ENCODE results near the gene TMEM59. TPM values are rescaled to one million over a fixed set of nuclear protein-coding genes. Genes with fewer than 3 reads are reported as not detected.
"Not testable (repeated sequence)": the region's sequence is repeated elsewhere in the genome, so short reads cannot be mapped to it uniquely, and the experiment has no call there.

TMEM59 gene
- total RNA-seq, 1 experiment from 2014 or later: 192 TPM

DNA sequence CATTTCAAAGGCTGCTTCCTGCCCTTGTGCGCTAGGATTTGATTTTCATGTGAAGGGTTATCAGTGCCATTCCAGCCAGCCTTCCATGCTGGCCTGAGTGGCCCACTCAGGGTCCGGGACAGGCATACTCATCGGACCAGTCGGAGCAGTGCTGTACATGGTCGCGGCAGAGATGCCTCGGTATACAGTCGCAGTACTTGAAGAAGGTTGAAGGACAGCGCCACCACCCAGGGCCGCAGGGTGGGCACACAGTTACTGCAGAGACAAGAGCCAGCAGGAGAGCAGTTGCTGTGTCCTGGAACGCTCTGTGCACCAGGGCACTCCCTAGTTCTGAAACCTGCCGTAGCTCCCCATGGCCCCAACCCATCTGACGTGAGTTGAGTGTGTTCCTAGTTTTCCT lies 44.1 kb downstream of the TMEM59 start:
- intact Hi-C loops (cut with micrococcal nuclease): no loop called here
- TF ChIP-seq, protein P1, sequence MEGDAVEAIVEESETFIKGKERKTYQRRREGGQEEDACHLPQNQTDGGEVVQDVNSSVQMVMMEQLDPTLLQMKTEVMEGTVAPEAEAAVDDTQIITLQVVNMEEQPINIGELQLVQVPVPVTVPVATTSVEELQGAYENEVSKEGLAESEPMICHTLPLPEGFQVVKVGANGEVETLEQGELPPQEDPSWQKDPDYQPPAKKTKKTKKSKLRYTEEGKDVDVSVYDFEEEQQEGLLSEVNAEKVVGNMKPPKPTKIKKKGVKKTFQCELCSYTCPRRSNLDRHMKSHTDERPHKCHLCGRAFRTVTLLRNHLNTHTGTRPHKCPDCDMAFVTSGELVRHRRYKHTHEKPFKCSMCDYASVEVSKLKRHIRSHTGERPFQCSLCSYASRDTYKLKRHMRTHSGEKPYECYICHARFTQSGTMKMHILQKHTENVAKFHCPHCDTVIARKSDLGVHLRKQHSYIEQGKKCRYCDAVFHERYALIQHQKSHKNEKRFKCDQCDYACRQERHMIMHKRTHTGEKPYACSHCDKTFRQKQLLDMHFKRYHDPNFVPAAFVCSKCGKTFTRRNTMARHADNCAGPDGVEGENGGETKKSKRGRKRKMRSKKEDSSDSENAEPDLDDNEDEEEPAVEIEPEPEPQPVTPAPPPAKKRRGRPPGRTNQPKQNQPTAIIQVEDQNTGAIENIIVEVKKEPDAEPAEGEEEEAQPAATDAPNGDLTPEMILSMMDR (IDR thresholded peaks at IDR 0.05; ENCODE audit: unreplicated experiment): no peak
- CTCF ChIA-PET: interaction anchor here (0.6 to 0.9 kb wide), 3 partner anchors 49 to 147 kb away, joined by 3 to 4 read pairs (median 3); no protein-coding TSS in a partner anchor
- POLR2A ChIA-PET: no interaction called here
- Mint-ChIP-seq H3K9me3 (ENCODE audit: unreplicated experiment) (no peaks in the 10 kb centered on the region), H3K4me1 (ENCODE audit: insufficient read depth, unreplicated experiment) (no peaks in the 10 kb centered on the region), H3K4me3 (ENCODE audit: unreplicated experiment) (no peak overlapping the region), H3K27me3 (ENCODE audit: insufficient read depth, unreplicated experiment) (peaks cover 44% of the 10 kb centered on the region), H3K27ac (ENCODE audit: low read depth, unreplicated experiment) (no peak overlapping the region), H3K36me3 (ENCODE audit: insufficient read depth, unreplicated experiment) (peaks cover 4% of the 10 kb centered on the region)
- BruUV-seq (replicated peaks): no TSS peak
- DNase-seq (ENCODE audit: unreplicated experiment): no peak

DNA sequence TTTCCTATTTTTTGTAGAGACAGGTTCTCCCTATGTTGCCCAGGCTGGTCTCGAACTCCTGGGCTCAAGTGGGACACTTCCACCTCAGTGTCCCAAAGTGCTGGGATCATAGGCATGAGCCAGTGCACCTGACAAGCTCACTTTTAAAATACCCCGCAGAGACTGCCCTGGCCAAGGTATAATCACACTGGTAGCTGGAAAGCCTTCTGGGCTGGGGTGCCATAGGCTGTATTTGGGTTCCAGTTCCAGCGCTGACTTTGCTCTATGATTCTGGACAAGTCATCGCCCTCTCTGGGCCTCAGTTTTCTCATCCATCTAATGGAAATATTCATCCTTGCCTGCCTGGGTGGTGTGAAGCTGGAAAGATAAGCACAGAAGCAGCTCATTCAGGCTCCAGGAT lies 45.4 kb downstream of the TMEM59 start:
- CTCF ChIA-PET: interaction anchor here (0.6 kb wide), 1 partner anchor 74 kb away, joined by 3 read pairs; no protein-coding TSS in a partner anchor
- H3K4me3 Mint-ChIP-seq (ENCODE audit: unreplicated experiment): no peak overlapping the region
- H3K27ac Mint-ChIP-seq (ENCODE audit: low read depth, unreplicated experiment): no peak overlapping the region
- H3K36me3 Mint-ChIP-seq (ENCODE audit: insufficient read depth, unreplicated experiment): peaks cover 4% of the 10 kb centered on the region
- no peak for DNase-seq (ENCODE audit: unreplicated experiment)
- H3K4me1 Mint-ChIP-seq (ENCODE audit: insufficient read depth, unreplicated experiment): no peaks in the 10 kb centered on the region
- POLR2A ChIA-PET: no interaction called here
- no peaks in the 10 kb centered on the region for H3K9me3 Mint-ChIP-seq (ENCODE audit: unreplicated experiment)
- intact Hi-C loops (cut with micrococcal nuclease): no loop called here
- TF ChIP-seq, protein P1 (IDR thresholded peaks at IDR 0.05; ENCODE audit: unreplicated experiment): no peak
- no TSS peak for BruUV-seq (replicated peaks)
- peaks cover 44% of the 10 kb centered on the region for H3K27me3 Mint-ChIP-seq (ENCODE audit: insufficient read depth, unreplicated experiment)

DNA sequence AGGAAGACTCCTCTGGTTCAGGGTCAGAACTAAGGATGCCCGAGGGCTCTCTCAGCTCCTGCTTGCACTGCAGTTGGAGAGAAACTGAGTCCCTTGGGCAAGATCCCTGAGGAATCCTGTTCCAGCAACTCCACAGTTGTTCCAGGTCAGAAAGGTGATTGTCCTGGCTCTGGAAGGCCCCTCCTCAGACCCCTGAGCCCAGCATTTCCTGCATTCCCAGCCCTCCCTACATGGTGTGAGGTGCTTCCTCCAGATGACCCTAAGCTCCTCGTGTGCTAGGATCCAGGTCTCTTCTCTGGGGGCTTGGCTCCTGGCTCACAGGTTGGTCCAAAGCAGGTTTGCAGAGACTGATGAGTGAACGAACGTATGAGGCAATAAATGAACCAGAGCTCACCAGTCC lies 46.5 kb downstream of the TMEM59 start:
- CTCF ChIA-PET: no interaction called here
- POLR2A ChIA-PET: interaction anchor here (1.0 kb wide), 1 partner anchor 8 kb away, joined by 3 read pairs; no protein-coding TSS in a partner anchor
- BruUV-seq (replicated peaks): no TSS peak
- no peak overlapping the region for H3K27ac Mint-ChIP-seq (ENCODE audit: low read depth, unreplicated experiment)
- no peak for DNase-seq (ENCODE audit: unreplicated experiment)
- intact Hi-C loops (cut with micrococcal nuclease): no loop called here
- peaks cover 4% of the 10 kb centered on the region for H3K36me3 Mint-ChIP-seq (ENCODE audit: insufficient read depth, unreplicated experiment)
- no peaks in the 10 kb centered on the region for H3K4me1 Mint-ChIP-seq (ENCODE audit: insufficient read depth, unreplicated experiment)
- no peaks in the 10 kb centered on the region for H3K9me3 Mint-ChIP-seq (ENCODE audit: unreplicated experiment)
- H3K4me3 Mint-ChIP-seq (ENCODE audit: unreplicated experiment): no peak overlapping the region
- TF ChIP-seq, protein P1 (IDR thresholded peaks at IDR 0.05; ENCODE audit: unreplicated experiment): no peak
- H3K27me3 Mint-ChIP-seq (ENCODE audit: insufficient read depth, unreplicated experiment): peaks cover 34% of the 10 kb centered on the region

DNA sequence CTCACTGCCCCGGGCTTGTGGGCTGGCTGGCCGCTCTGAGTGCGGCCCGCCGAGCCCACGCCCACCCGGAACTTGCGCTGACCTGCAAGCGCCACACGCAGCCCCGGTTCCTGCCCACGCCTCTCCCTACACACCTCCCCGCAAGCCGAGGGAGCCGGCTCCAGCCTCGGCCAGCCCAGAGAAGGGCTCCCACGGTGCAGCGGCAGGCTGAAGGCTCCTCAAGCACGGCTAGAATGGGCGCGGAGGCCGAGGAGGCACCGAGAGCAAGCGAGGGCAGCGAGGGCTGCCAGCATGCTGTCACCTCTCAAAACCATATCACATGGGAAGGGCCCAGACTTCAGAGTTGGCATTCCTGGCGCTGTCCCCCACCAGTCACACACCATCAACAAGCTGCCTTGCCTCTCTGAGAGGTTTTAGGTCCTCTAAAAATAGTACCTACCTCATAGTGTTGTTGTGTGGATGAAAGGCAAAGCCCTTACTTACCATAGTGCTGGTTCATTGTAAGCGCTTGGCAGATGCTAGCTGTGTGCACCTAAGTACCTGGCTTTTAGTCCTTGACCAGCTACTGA lies 48.4 kb downstream of the TMEM59 start:
- peaks cover 14% of the 10 kb centered on the region for H3K27me3 Mint-ChIP-seq (ENCODE audit: insufficient read depth, unreplicated experiment)
- H3K36me3 Mint-ChIP-seq (ENCODE audit: insufficient read depth, unreplicated experiment): no peaks in the 10 kb centered on the region
- no peak overlapping the region for H3K4me3 Mint-ChIP-seq (ENCODE audit: unreplicated experiment)
- no peak overlapping the region for H3K27ac Mint-ChIP-seq (ENCODE audit: low read depth, unreplicated experiment)
- H3K9me3 Mint-ChIP-seq (ENCODE audit: unreplicated experiment): no peaks in the 10 kb centered on the region
- POLR2A ChIA-PET: no interaction called here
- no TSS peak for BruUV-seq (replicated peaks)
- DNase-seq (ENCODE audit: unreplicated experiment): no peak
- TF ChIP-seq, protein P1 (IDR thresholded peaks at IDR 0.05; ENCODE audit: unreplicated experiment): no peak
- CTCF ChIA-PET: no interaction called here
- no peaks in the 10 kb centered on the region for H3K4me1 Mint-ChIP-seq (ENCODE audit: insufficient read depth, unreplicated experiment)
- intact Hi-C loops (cut with micrococcal nuclease): no loop called here

DNA sequence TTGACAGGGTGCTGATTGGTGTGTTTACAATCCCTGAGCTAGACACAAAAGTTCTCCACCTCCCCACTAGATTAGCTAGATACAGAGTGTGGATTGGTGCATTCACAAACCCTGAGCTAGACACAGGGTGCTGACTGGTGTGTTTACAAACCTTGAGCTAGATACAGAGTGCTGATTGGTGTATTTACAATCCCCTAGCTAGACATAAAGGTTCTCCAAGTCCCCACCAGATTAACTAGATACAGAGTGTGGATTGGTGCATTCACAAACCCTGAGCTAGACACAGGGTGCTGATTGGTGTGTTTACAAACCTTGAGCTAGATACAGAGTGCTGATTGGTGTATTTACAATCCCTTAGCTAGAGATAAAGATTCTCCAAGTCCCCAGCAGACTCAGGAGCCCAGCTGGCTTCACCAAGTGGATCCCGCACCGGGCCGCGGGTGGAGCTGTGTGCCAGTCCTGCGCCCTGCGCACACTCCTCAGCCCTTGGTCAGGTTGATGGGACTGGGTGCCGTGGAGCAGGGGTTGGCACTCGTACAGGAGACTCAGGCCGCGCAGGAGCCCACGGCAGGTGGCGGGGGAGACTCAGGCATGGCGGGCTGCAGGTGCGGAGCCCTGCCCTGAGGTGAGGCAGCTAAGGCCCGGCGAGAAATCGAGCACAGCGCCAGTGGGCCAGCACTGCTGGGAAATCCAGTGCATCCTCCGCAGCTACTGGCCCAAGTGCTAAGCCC lies 49.1 kb downstream of the TMEM59 start:
- H3K9me3 Mint-ChIP-seq (ENCODE audit: unreplicated experiment); intact Hi-C loops (cut with micrococcal nuclease); H3K36me3 Mint-ChIP-seq (ENCODE audit: insufficient read depth, unreplicated experiment); H3K27ac Mint-ChIP-seq (ENCODE audit: low read depth, unreplicated experiment); H3K4me3 Mint-ChIP-seq (ENCODE audit: unreplicated experiment); BruUV-seq (replicated peaks); DNase-seq (ENCODE audit: unreplicated experiment); H3K4me1 Mint-ChIP-seq (ENCODE audit: insufficient read depth, unreplicated experiment); POLR2A ChIA-PET: not testable (repeated sequence)
- peaks cover 14% of the 10 kb centered on the region for H3K27me3 Mint-ChIP-seq (ENCODE audit: insufficient read depth, unreplicated experiment)
- CTCF ChIA-PET: interaction anchor here (0.5 to 0.7 kb wide), 2 partner anchors 10 to 133 kb away, joined by 3 read pairs; no protein-coding TSS in a partner anchor

All from MCF 10A (cell line).